NB4 (cell line): ENCODE data around the gene RBM47.

Experiments
- DNase-seq: peaks from one replicate; pipeline ENCODE4 v3.0.0; 2010; ENCODE audit warnings: low read depth
- H3K4me3 ChIP-seq: one replicate; pipeline ENCODE4 v1.5.1; 2011; ENCODE audit warnings: mild to moderate bottlenecking, low read depth, low read length, moderate library complexity
- MYC ChIP-seq: IDR thresholded peaks from 2 replicates; pipeline ENCODE4 v1.6.1; 2011; ENCODE audit warnings: low read depth, low read length
- POLR2A ChIP-seq: IDR thresholded peaks from 2 replicates; pipeline ENCODE4 v1.6.1; 2011; ENCODE audit warnings: mild to moderate bottlenecking; ENCODE audit not compliant: insufficient read length; ENCODE audit errors: extremely low read depth
- TF ChIP-seq, protein P1 (sequence below): IDR thresholded peaks from one replicate; pipeline ENCODE4 v1.5.1; 2012; ENCODE audit warnings: low read depth, low read length
- TF ChIP-seq, protein P2 (sequence below): IDR thresholded peaks from 2 replicates; pipeline ENCODE4 v1.6.1; 2011; ENCODE audit warnings: low read depth, low read length

Gene RBM47

GRCh38 chr4:40507977-40508376, 121.7 kb downstream of the RBM47 start:
- DNase-seq = peak; percentile 57
- H3K4me3 ChIP-seq = no peak overlapping the region
- TF ChIP-seq MYC (no peak), POLR2A (no peak)
- TF ChIP-seq, protein P1, sequence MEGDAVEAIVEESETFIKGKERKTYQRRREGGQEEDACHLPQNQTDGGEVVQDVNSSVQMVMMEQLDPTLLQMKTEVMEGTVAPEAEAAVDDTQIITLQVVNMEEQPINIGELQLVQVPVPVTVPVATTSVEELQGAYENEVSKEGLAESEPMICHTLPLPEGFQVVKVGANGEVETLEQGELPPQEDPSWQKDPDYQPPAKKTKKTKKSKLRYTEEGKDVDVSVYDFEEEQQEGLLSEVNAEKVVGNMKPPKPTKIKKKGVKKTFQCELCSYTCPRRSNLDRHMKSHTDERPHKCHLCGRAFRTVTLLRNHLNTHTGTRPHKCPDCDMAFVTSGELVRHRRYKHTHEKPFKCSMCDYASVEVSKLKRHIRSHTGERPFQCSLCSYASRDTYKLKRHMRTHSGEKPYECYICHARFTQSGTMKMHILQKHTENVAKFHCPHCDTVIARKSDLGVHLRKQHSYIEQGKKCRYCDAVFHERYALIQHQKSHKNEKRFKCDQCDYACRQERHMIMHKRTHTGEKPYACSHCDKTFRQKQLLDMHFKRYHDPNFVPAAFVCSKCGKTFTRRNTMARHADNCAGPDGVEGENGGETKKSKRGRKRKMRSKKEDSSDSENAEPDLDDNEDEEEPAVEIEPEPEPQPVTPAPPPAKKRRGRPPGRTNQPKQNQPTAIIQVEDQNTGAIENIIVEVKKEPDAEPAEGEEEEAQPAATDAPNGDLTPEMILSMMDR = peak; percentile 31
- TF ChIP-seq, protein P2, sequence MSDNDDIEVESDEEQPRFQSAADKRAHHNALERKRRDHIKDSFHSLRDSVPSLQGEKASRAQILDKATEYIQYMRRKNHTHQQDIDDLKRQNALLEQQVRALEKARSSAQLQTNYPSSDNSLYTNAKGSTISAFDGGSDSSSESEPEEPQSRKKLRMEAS = no peak

DNA sequence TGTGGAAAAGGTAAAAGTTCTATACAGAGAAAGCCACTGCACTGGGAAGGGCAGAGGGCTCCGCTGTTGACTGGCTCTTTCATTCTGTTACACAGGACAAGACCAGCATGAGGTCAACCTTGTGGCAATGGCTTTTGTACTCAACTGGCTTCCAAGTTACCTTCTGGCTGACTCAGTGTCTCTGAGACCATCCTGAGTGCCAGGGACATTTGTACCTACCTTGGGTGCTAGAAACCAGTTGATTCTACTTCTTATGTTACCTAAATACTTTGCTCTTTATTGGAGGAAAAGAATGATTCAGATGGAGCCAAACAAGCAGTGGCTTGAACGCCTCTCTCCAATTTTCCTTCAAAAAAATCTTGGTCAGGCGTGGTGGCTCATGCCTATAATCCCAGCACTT, 123.2 kb downstream of the RBM47 start:
- DNase-seq = no peak
- TF ChIP-seq POLR2A (no peak), MYC (no peak)
- TF ChIP-seq, protein P1 = no peak
- TF ChIP-seq, protein P2 = no peak
- H3K4me3 ChIP-seq = no peak overlapping the region

DNA sequence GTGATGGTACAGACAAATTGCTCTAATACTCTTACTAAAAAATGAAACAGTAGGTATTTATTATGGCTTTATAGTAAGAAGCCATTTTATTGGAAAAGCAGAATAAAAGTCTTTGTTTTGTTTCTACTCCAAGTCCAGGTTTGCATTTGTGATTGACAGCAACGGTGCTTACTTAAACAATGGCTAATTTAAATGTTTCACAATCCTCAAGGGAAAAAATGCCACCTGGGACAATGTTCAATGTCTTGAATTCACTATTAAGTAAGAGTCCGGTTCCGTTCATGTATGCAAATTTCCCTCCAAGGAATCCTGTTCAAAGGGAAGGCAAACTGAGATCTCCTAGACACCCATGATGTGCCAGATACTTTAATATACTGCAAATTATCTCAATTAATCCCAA, 123.6 kb downstream of the RBM47 start:
- TF ChIP-seq MYC = no peak
- TF ChIP-seq, protein P1 = no peak
- TF ChIP-seq, protein P2 = no peak
- no peak for TF ChIP-seq POLR2A
- no peak overlapping the region for H3K4me3 ChIP-seq
- no peak for DNase-seq

DNA sequence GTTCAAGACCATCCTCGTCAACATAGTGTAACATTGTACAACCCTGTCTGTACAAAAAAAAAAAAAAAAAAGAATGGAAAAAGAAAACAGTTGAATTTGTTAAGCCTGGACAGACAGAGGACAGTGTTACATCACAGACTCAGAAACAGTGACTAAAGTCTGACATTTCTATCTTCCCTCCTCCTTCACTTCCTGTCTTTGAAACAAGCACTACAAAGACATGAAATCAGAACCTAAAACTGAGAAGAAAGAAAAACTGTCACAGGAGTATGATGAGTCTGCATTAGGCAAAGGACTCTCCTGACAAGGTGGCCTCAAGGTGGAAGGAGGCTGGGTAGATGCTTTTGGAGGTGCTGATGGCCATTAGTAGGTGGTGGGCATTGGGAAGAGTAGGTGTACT, 126.7 kb downstream of the RBM47 start:
- no peak overlapping the region for H3K4me3 ChIP-seq
- peak; percentile 40 for DNase-seq
- TF ChIP-seq POLR2A = no peak
- TF ChIP-seq, protein P2 = no peak
- TF ChIP-seq, protein P1 = no peak
- TF ChIP-seq MYC = no peak

- no peak overlapping the region for H3K4me3 ChIP-seq
- peak; percentile 19 for DNase-seq
- TF ChIP-seq, protein P1 = no peak
- TF ChIP-seq MYC = no peak
- no peak for TF ChIP-seq POLR2A
- TF ChIP-seq, protein P2 = no peak
These were observed 127.4 kb downstream of the RBM47 start for GRCh38 chr4:40502220-40502619.

DNA sequence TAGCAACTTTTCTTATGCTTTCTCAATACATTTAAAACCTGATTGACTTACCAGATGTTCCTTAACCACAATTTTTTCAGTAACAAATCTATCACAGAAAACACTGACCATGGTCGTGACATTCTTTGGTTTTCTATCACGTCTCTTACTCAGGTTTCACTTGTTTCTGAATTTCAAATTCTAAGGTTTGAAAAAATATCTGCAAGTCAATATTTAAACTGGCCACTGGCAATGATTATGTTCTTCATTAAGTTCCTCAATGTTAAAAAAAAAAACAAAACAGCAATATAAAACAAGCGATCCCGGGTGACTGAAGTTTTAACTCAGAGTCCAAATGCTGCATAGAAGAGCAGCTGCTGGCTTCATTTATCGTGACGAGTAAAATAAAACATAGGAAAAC, 128.9 kb downstream of the RBM47 start:
- TF ChIP-seq POLR2A (no peak), MYC (no peak)
- TF ChIP-seq, protein P2 = no peak
- TF ChIP-seq, protein P1 = no peak
- no peak overlapping the region for H3K4me3 ChIP-seq
- DNase-seq = no peak
